Hepatocyte (in vitro differentiated cells): ENCODE measurements around the gene FMN1. TPM values are rescaled to one million over a fixed set of nuclear protein-coding genes. Genes with fewer than 3 reads are reported as not detected.

Experiments used
- DNase-seq: peaks from one replicate; pipeline ENCODE4 v3.0.0-alpha.2; 2016; ENCODE audit warnings: low spot score
- H2AFZ ChIP-seq: fragments of 200-600 bp; sonication (generic); 2 replicates; pipeline ENCODE4 v1.6.0; 2016; ENCODE audit warnings: antibody characterized with exemption, mild to moderate bottlenecking
- H3K27ac ChIP-seq: fragments of 200-600 bp; sonication (generic); 2 replicates; pipeline ENCODE4 v1.5.1; 2016; ENCODE audit warnings: mild to moderate bottlenecking
- H3K27me3 ChIP-seq: fragments of 200-600 bp; sonication (generic); 2 replicates; pipeline ENCODE4 v1.6.1; 2016
- H3K36me3 ChIP-seq: fragments of 200-600 bp; sonication (generic); replicated peaks from 2 replicates; pipeline ENCODE4 v1.5.1; 2016; ENCODE audit warnings: low read depth; ENCODE audit not compliant: insufficient read depth
- H3K4me1 ChIP-seq: fragments of 200-600 bp; sonication (generic); 2 replicates; pipeline ENCODE4 v1.5.1; 2016; ENCODE audit warnings: mild to moderate bottlenecking, moderate library complexity; ENCODE audit not compliant: insufficient read depth
- H3K4me2 ChIP-seq: fragments of 200-600 bp; sonication (generic); 2 replicates; pipeline ENCODE4 v1.6.0; 2016
- H3K4me3 ChIP-seq: fragments of 200-600 bp; sonication (generic); 2 replicates; pipeline ENCODE4 v1.5.1; 2016; ENCODE audit warnings: mild to moderate bottlenecking
- H3K79me2 ChIP-seq: fragments of 200-600 bp; sonication (generic); 2 replicates; pipeline ENCODE4 v1.6.0; 2017; ENCODE audit warnings: mild to moderate bottlenecking
- H3K9me2 ChIP-seq: fragments of 200-600 bp; sonication (generic); replicated peaks from 2 replicates; pipeline ENCODE4 v1.6.0; 2017; ENCODE audit warnings: mild to moderate bottlenecking; ENCODE audit not compliant: insufficient read depth
- H3K9me3 ChIP-seq: fragments of 200-600 bp; sonication (generic); 2 replicates; pipeline ENCODE4 v1.5.1; 2016; ENCODE audit warnings: low read depth, mild to moderate bottlenecking
- H4K20me1 ChIP-seq: fragments of 200-600 bp; sonication (generic); 2 replicates; pipeline ENCODE4 v1.6.0; 2016; ENCODE audit warnings: mild to moderate bottlenecking; ENCODE audit not compliant: insufficient read depth, poor library complexity, severe bottlenecking
- EZH2 ChIP-seq: fragments of 200-600 bp; sonication (generic); IDR thresholded peaks from 2 replicates; pipeline ENCODE4 v1.6.1; 2016; ENCODE audit warnings: antibody characterized with exemption, mild to moderate bottlenecking, borderline replicate concordance
- EZH2phosphoT487 ChIP-seq: fragments of 200-600 bp; sonication (generic); IDR thresholded peaks from one replicate; pipeline ENCODE4 v1.6.1; 2018; ENCODE audit warnings: antibody characterized with exemption, mild to moderate bottlenecking, low read depth, moderate library complexity; ENCODE audit not compliant: unreplicated experiment, severe bottlenecking
- WGBS: methylation state at CpG from one replicate; pipeline ENCODE4 v1.1.6; 2016; ENCODE audit warnings: low lambda C conversion rate; ENCODE audit errors: missing lambda C conversion rate; 5-methylcytosine and 5-hydroxymethylcytosine counted together
- polyA plus RNA-seq: library from polyadenylated mRNA; unstranded; fragments of >200 nt; fragmentation: Nextera tagmentation; extraction: Ambion mirVana; gene quantifications from 2 replicates; pipeline ENCODE4 v1.2.1, GENCODE V29; 2016
- total RNA-seq: library from RNA; depleted of rRNA; stranded (reverse); fragments of >200 nt; gene quantifications from 2 replicates; pipeline ENCODE4 v1.2.3, GENCODE V29; 2014
- TF ChIP-seq, protein P1 (sequence below): fragments of 200-600 bp; sonication (generic); IDR thresholded peaks from 2 replicates; pipeline ENCODE4 v1.5.1; 2016; ENCODE audit warnings: antibody characterized with exemption, mild to moderate bottlenecking; ENCODE audit not compliant: poor library complexity

FMN1 gene
- total and polyA plus RNA-seq, 2 experiments from 2014 or later = 0.07 to 0.70 TPM

DNA sequence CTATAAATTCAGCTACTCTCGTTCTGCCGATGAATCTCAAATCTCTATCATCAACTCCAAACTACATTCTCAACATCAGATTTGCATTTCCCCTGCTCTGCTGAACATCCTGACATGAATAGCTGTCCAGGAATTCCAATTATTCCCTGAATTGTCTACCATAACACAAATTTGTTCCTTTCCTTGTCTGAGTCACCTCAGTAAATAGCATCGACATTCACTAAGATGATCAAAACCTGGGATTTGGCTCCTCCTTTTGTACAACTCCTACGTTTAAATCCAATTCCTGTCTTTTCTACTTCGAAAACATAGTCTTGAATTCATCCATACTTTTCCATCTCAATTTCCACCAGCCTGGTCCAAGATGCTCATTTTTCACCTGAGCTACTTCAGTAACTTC is 369.7 kb downstream of the FMN1 start:
- Histone ChIP-seq H3K9me2 (no peaks in the 10 kb centered on the region), H4K20me1 (no peaks in the 10 kb centered on the region), H3K4me2 (no peak overlapping the region), H3K79me2 (no peaks in the 10 kb centered on the region), H2AFZ (no peak overlapping the region), H3K4me1 (no peaks in the 10 kb centered on the region), H3K27ac (no peak overlapping the region), H3K36me3 (no peaks in the 10 kb centered on the region), H3K27me3 (peaks cover 4% of the 10 kb centered on the region), H3K4me3 (no peak overlapping the region), H3K9me3 (no peaks in the 10 kb centered on the region)
- no peak for DNase-seq
- WGBS = 76% methylated on average over 5 of the region's 5 CpGs
- TF ChIP-seq, protein P1, sequence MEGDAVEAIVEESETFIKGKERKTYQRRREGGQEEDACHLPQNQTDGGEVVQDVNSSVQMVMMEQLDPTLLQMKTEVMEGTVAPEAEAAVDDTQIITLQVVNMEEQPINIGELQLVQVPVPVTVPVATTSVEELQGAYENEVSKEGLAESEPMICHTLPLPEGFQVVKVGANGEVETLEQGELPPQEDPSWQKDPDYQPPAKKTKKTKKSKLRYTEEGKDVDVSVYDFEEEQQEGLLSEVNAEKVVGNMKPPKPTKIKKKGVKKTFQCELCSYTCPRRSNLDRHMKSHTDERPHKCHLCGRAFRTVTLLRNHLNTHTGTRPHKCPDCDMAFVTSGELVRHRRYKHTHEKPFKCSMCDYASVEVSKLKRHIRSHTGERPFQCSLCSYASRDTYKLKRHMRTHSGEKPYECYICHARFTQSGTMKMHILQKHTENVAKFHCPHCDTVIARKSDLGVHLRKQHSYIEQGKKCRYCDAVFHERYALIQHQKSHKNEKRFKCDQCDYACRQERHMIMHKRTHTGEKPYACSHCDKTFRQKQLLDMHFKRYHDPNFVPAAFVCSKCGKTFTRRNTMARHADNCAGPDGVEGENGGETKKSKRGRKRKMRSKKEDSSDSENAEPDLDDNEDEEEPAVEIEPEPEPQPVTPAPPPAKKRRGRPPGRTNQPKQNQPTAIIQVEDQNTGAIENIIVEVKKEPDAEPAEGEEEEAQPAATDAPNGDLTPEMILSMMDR = no peak
- TF ChIP-seq EZH2 (no peak), EZH2phosphoT487 (no peak)

GRCh38 chr15:32823750-32824149 is 370.8 kb downstream of the FMN1 start:
- Histone ChIP-seq H3K79me2 (no peaks in the 10 kb centered on the region), H2AFZ (no peak overlapping the region), H3K9me2 (no peaks in the 10 kb centered on the region), H3K4me3 (no peak overlapping the region), H3K27ac (no peak overlapping the region), H3K4me2 (no peak overlapping the region), H4K20me1 (no peaks in the 10 kb centered on the region), H3K4me1 (peaks cover 4% of the 10 kb centered on the region), H3K27me3 (peaks cover 4% of the 10 kb centered on the region), H3K9me3 (no peaks in the 10 kb centered on the region), H3K36me3 (no peaks in the 10 kb centered on the region)
- DNase-seq = no peak
- TF ChIP-seq, protein P1 = no peak
- no peak for TF ChIP-seq EZH2phosphoT487
- no peak for TF ChIP-seq EZH2
- 88% methylated on average over 4 of the region's 4 CpGs for WGBS

DNA sequence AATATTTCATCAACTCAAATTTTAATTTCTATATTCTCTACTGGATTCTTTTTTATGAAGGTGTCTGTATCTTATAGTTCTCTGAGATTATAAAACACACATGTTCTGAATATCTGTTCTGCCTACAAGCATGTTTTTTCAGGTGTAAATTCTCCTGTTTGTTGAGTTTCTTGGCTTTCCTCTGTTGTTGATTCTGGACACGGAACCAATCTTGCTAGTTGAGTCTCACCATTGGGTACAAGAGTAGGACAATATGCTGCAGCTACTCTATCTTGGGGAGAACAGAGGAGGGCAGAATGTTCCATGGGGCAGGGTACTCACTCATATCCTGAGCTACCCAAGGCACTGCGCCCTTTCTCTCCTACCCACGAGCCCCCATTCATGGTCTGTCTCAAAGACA is 371.8 kb downstream of the FMN1 start:
- no peak overlapping the region for H3K27ac ChIP-seq
- H4K20me1 ChIP-seq = no peaks in the 10 kb centered on the region
- 100% methylated on average over 3 of the region's 3 CpGs for WGBS
- H3K36me3 ChIP-seq = no peaks in the 10 kb centered on the region
- TF ChIP-seq EZH2phosphoT487 (no peak), EZH2 (no peak)
- TF ChIP-seq, protein P1 = no peak
- peaks cover 4% of the 10 kb centered on the region for H3K27me3 ChIP-seq
- peaks cover 7% of the 10 kb centered on the region for H3K4me1 ChIP-seq
- no peaks in the 10 kb centered on the region for H3K9me3 ChIP-seq
- DNase-seq = no peak
- no peaks in the 10 kb centered on the region for H3K9me2 ChIP-seq
- H3K79me2 ChIP-seq = no peaks in the 10 kb centered on the region
- H3K4me3 ChIP-seq = no peak overlapping the region
- no peak overlapping the region for H2AFZ ChIP-seq
- no peak overlapping the region for H3K4me2 ChIP-seq

DNA sequence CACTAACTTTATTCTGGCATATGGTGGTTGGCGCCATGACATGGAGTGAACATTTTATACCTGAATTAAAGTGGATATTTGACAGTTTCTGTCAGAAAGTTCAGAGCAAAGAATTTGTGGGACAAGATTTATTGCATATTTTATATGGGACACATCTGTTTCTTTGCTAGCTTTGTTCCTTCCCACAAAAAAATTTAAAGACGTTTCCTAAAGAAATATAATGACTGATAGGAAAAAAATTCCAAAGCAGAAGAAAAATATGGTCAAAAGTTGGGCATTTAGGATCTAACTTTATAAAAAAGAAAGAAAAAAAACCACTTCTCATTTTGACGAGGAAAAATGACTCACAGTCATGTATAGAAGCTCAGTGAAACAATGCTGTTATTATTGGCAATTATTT is 375.1 kb downstream of the FMN1 start:
- Histone ChIP-seq H3K4me2 (peak overlapping the region; percentile 64), H2AFZ (no peak overlapping the region), H3K27me3 (peaks cover 4% of the 10 kb centered on the region), H3K4me3 (no peak overlapping the region), H3K79me2 (no peaks in the 10 kb centered on the region), H3K4me1 (peaks cover 7% of the 10 kb centered on the region), H3K9me3 (no peaks in the 10 kb centered on the region), H3K36me3 (no peaks in the 10 kb centered on the region), H3K27ac (peak overlapping the region; percentile 20), H3K9me2 (no peaks in the 10 kb centered on the region), H4K20me1 (no peaks in the 10 kb centered on the region)
- no peak for DNase-seq
- 72% methylated on average over 3 of the region's 3 CpGs for WGBS
- TF ChIP-seq EZH2 (no peak), EZH2phosphoT487 (no peak)
- TF ChIP-seq, protein P1 = no peak
